CD4-positive, alpha-beta T cell treated with Interferon alpha-2 for 1 hour (primary cell): ENCODE measurements around the gene ENTHD1.

Experiments
- DNase-seq, 2 donors: peaks; one replicate each; pipeline ENCODE4 v3.0.0-alpha.2; 2020 to 2022

ENTHD1 gene

GRCh38 chr22:39729141-39729934 is 164.2 kb downstream of the ENTHD1 start:
- DNase-seq: no peak

DNA sequence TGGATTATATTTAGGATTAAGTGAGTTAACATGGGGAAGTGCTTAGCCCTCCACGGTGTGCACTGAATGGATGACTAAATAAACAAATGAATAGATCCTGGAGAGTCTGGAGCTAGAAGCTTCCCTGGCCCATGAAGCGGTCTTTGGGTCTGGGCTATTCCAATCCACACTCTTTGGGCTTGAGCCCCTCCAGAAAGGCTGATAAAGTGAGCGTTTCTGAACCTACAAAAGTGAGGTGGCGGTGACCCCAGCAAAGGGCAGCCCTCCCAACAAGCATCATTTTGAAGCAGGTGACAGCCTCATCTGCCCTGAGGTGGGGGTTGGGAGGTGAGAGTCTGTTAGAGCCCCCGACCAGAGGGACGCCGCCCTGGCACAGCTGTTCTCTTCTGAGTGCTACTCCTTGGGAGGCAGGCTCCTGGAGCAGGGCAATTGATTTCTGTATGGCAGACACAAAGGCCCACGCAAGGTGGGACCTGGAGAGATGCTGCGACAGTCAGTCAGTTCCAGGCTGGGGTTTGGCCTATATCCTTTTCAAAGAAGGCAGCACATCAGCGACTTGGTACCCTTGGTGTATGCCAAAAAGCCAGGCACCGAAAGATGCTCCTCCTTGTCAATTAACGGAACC is 165.2 kb downstream of the ENTHD1 start:
- DNase-seq: no peak

GRCh38 chr22:39727541-39727940 is 166.0 kb downstream of the ENTHD1 start:
- no peak for DNase-seq

GRCh38 chr22:39725351-39726035 is 168.1 kb downstream of the ENTHD1 start:
- DNase-seq: no peak

GRCh38 chr22:39724857-39725256 is 168.7 kb downstream of the ENTHD1 start:
- DNase-seq: no peak

GRCh38 chr22:39724390-39724789 is 169.2 kb downstream of the ENTHD1 start:
- DNase-seq: no peak

GRCh38 chr22:39723899-39724351 is 169.6 kb downstream of the ENTHD1 start:
- DNase-seq: no peak

DNA sequence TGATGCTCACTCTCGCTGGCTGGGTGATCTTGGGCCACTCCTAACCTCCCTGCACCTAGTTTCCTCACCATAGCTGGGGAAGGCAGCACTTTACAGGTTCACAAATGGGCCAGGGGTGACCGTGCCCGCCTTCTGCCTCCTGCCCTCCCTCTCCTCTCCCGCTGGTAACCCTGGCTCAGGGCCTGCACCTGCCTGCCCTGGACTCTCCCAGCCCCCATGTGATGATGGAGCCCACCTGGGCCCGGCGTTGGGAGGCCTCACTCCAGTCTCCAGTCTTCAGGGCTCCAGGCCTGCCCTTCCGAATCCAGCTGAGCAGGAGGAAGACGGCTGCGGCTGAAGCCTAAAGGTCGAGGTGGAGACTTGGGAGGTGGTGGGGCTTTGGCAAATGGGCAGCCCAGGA is 170.1 kb downstream of the ENTHD1 start:
- no peak for DNase-seq

DNA sequence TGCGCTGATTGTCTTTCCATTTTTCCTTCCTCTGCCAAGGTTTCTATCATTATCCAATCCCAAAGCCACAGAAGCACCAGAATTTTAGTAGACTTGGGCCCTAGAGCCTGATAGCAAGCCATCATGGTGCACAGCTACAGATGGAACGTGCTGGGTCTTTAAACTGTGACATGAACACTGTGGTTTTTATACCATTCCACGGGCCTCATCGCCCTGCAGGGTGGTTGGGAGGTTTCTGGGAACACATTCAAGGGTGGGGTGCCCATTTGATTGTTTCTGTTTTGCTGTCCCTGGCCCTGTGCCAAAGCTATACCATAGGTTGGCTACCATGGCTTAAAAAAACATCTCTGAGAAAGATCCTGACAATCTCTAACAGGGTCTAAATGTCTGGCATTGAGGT is 171.1 kb downstream of the ENTHD1 start:
- no peak for DNase-seq

DNA sequence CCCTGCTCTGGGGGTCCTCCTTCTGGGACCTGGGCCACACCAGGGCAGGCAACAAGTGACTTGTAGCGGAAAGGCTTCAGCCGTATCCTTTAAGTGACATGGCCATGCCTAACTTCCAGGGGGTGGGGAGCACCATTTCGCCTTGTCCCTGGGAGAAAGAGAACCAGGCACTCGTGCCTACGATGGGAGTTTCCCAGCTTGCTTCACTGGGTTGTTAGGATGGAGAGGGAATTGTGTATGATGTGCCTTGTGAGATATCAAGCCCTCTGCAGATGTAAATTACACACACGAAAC is 171.6 kb downstream of the ENTHD1 start:
- no peak for DNase-seq

- no peak for DNase-seq
Measured at GRCh38 chr22:39721206-39722031, 172.1 kb downstream of the ENTHD1 start.

- DNase-seq: no peak
Measured at GRCh38 chr22:39719559-39720450, 173.8 kb downstream of the ENTHD1 start.

GRCh38 chr22:39718921-39719475 is 174.6 kb downstream of the ENTHD1 start:
- no peak for DNase-seq

- DNase-seq: no peak
Measured at GRCh38 chr22:39718206-39718605, 175.4 kb downstream of the ENTHD1 start.

GRCh38 chr22:39717099-39717498 is 176.5 kb downstream of the ENTHD1 start:
- DNase-seq: no peak

GRCh38 chr22:39716534-39716933 is 177.0 kb downstream of the ENTHD1 start:
- no peak for DNase-seq

GRCh38 chr22:39715778-39716495 is 177.6 kb downstream of the ENTHD1 start:
- DNase-seq: no peak

DNA sequence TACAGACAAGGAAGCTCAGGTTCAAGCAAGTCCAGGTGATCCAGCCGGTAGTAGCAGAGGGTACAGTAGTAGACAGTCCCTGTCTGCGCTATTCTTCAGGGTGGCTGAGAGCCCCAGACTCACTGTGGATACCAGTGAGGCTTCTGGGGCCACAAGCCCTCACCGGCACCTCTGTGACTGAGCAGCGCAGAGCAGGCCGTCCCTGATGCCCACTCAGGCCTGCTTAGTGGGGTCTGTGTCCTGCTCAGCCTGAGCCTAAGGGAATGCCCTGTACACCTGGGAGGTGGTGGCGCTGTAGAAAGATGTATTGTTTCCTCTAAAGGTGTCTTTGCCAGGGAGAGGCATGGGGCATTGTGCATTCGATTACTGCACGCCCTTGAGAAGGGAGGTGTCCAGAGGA is 179.2 kb downstream of the ENTHD1 start:
- no peak for DNase-seq

- DNase-seq: no peak
Measured at GRCh38 chr22:39713799-39714290, 179.7 kb downstream of the ENTHD1 start.

DNA sequence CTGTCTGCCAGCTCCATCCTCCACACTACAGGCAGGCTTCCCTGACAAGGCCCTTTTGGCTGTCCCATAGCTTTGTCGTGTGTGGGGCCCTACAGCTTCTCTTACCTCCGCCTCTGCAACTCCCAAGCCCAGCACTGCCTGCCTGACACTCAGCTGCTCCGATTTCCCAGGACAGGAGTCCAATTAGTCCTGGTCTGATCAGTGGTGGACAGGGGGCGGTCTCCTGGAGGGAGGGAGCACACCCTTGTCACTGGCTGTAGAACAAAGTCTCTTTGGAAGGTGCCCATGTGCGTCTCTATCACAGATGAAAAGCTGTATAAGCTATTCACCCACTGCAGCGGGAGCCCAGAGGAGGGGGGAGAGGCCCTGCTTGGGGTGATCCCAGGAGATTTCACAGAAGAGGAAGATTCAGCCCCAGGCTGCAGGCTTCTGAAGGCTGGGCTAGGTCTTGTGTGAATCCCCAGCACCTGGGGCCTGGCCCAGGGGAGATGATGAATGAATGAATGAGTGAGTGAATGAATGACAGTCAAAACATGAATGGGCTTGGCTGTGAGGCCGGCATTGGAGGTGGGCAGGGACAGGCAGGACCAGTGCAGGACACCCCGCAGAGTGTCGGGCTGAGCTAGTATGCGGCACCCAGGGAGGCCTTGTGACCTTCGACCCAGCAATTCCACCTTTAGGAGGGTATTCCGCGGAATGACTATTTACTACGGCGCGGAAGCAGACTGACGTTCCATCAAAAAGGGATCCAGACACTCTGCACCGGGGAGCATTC is 180.6 kb downstream of the ENTHD1 start:
- no peak for DNase-seq
